HG03354 (cell line): ENCODE results near the gene CCDC102B.
"Not testable (repeated sequence)": the region's sequence is repeated elsewhere in the genome, so short reads cannot be mapped to it uniquely, and the experiment has no call there.

Experiments used
- ATAC-seq: cut with Tn5 transposase; IDR thresholded peaks from one replicate; pipeline ENCODE4 v1.9.1; 2021; ENCODE audit warnings: mild to moderate bottlenecking; ENCODE audit not compliant: unreplicated experiment, poor library complexity, severe bottlenecking

CCDC102B gene

GRCh38 chr18:68879947-68880346, 82.1 kb downstream of the CCDC102B start:
- ATAC-seq, result not testable (repeated sequence)

DNA sequence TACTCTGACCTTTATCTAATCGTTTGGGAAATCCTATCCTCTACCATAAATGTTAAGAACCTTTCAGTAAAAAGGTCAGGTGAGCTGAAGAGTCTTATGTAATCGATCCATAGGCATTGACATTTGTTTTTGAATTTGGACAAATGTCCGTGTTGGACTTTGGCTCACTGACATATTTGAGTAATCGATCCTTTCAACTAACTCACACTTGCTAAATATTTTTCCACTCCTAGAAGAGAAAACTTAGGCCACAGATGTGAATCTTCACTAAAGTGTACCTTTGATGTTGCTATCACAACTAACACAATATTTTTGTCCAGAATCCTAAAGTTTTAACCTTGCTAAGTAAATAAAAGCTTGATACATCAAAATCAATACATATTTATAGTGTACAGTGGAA, 89.5 kb downstream of the CCDC102B start:
- no peak for ATAC-seq

DNA sequence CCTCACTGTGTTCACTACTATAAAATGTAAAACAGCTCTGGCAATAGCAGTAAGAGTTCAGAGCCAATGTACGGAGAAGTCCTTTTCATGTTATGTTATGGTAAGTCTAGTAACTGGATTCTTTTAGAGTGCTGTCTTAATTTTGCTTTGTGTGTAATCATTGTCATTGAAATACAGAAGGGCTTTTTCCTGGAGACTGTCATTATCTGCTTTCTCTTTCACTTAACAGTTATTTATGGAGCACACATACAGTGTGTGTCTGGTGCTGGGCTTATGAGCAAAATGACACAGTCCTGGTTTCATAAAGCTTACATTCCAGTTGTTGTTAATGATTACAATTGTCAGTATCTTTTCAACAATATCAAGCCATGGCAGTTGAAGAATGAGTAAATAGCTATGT, 95.5 kb downstream of the CCDC102B start:
- ATAC-seq, result peak; percentile 73

GRCh38 chr18:68897286-68897685, 99.4 kb downstream of the CCDC102B start:
- ATAC-seq, result no peak

GRCh38 chr18:68909579-68909978, 111.7 kb downstream of the CCDC102B start:
- no peak for ATAC-seq

DNA sequence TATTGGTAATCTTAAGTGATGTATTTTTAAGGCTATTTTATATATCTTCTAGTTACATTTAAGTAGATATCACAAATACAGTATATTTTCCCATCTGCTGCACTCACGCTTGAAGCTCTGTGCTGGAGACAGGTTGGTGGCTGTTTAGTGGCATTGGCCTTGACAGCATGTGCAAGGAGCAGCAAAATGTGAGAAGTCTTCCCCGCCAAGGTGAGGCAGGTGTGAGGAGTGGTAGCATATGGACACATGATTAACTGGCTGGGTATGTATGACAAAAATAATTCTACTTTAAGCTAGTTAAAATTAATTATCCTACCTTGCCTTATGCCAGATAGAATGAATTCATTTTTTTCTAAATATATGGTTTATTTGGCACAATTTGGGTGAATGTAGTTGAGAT, 117.2 kb downstream of the CCDC102B start:
- no peak for ATAC-seq

GRCh38 chr18:68916734-68917133, 118.9 kb downstream of the CCDC102B start:
- no peak for ATAC-seq

- no peak for ATAC-seq
Observed at GRCh38 chr18:68918216-68918615, 120.3 kb downstream of the CCDC102B start.

DNA sequence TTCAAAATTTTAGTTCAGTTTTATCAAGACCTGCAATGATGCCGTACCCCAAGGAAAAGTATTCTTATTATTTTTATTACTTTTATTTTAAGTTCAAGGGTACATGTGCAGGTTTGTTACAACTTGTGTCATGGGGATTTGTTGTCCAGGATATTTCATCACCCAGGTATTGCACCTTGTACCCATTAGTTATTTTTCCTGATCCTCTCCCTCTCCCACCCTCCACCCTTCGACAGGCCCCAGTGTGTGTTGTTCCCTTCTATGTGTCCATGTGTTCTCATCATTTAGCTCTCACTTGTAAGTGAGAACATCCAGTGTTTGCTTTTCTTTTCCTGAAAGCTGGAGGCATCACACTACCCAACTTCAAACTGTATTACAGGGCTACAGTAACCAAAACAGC, 122.0 kb downstream of the CCDC102B start:
- ATAC-seq, result no peak

- ATAC-seq, result no peak
Observed at GRCh38 chr18:68922392-68922791, 124.5 kb downstream of the CCDC102B start.

GRCh38 chr18:68925268-68925667, 127.4 kb downstream of the CCDC102B start:
- peak; percentile 90 for ATAC-seq

GRCh38 chr18:68928762-68929675, 131.1 kb downstream of the CCDC102B start:
- ATAC-seq, result no peak

DNA sequence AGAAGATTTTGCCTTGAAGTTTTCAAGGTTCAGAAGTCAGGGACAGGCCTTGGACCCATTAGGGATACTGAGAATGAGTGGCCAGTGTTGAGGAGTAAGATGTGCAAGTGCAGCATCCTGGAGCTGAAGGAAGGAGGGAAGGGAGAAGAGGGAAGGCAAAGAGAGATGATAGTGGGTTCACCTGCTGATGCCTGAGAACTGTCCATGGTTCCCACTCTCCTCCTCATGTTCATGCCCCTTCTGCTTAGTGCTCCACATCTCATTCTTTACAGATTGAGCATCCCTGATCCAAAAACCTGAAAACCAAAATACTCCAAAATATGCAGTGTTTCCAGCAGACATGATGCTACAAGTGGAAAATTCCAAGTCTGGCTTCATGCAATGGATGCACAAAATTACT, 137.8 kb downstream of the CCDC102B start:
- ATAC-seq, result no peak

DNA sequence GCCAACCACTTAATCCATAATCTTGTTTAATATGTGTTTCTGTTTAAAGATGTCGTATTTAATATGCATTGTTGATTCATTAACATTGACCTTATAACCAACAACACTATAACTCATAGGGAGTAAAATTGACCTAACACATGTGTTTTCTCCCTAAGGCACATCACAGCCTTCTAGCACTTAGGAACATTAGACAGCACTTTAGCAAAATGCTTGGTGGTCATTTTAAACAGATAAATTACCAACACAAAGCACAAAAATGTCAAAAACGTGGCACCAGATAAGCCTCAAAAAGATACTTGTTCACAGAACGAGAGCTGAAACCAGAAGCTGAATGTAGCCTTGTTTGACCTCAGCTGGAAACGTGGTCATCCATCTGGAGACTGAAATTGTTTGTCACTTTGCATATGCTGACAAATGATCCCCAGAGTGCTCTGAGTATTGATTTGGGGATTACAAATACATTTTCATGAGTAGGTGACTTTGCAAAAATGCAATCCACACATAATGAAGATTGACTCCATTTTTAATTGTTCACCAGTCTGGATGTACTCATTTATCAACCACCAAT, 139.2 kb downstream of the CCDC102B start:
- peak; percentile 73 for ATAC-seq

DNA sequence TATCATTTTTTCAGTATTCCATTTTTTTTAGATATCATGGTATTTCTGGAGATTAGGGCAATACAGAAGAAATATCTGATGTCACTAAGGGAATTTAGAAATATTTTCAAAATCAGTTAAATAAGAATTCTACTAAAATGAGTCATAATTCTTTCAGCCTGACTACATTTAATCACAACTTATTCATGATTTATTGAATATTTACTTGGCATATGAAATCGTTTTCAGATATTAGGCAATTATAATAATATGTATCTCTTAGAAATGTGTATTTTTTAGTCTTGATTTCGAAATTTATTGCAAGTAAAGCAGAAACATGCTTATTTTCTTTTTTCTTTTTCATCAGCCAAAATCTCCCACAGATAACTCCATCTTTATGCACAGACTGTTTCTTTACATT, 142.2 kb downstream of the CCDC102B start:
- ATAC-seq, result no peak

DNA sequence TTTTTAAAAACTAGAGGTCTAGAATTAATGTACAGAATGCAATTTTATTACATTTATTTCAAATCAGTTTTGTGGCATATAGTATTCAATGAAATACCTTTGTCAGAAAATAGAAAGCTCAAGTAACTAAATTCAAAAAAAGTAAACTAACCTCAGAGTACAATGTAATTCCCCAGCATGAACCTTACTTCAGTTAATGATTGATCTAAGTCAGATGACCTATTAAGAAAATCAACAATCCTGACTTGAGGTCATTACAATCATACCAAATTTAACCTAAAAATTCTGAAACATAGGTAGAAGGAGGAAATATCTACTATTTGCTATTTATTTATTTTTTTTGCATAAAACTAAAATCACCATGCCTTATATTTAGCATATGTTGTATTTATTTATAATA, 142.9 kb downstream of the CCDC102B start:
- no peak for ATAC-seq

DNA sequence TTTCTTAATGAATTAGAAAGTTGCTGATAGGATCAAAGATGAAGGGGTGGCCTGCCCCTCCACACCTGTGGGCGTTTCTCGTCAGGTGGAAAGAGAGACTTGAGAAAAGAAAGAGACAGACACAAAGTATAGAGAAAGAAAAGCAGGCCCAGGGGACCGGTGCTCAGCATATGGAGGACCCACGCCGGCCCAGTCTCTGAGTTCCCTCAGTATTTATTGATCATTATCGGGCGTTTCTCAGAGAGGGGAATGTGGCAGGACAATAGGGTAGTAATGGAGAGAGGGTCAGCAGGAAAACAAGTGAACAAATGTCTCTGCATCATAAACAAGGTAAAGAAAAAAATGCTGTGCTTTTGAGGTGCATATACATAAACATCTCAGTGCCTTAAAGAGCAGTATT, 144.3 kb downstream of the CCDC102B start:
- no peak for ATAC-seq

GRCh38 chr18:68943861-68944260, 146.0 kb downstream of the CCDC102B start:
- not testable (repeated sequence) for ATAC-seq

DNA sequence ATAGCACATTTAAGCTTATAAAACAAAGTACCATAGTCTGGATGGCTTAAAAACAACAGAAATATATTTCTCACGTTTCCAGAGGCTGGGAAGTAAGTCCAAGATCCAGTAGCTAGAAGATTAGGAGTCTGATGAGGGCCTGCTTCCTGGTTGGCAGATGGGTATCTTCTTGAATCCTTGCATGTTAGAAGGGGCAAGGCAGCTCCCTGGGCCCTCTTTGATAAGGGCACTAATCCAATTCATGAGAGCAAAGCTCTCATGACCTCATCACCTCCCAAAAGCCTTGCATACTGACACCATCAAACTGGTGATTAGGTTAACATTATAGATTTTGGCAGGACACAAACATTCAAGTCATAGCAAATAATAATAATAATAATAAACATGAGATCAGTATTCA, 146.4 kb downstream of the CCDC102B start:
- ATAC-seq, result no peak

DNA sequence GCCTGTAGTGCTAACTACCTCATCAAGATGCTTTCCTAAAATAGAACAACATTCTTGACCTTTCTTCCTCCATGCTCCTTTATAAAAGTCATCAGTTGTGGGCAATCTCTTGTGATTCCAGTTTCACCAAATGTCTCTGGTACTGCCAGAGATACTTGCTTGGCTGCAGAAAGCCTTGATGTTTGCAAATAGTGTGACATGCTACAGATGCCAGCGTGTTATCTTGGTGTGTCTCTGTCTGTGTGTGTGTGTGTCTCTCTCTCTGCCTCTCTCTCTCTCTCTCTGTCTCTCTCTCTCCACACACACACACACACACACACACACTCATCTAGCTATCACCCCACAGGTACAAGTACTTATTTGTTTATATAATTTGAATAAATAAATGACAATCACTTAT, 146.9 kb downstream of the CCDC102B start:
- ATAC-seq, result no peak

- ATAC-seq, result peak; percentile 81
Observed at GRCh38 chr18:68948622-68949021, 150.7 kb downstream of the CCDC102B start.
